HG03457 (cell line): ENCODE measurements around the gene LVRN.
"Not testable (repeated sequence)": the region's sequence is repeated elsewhere in the genome, so short reads cannot be mapped to it uniquely, and the experiment has no call there.

Source experiments
- ATAC-seq: cut with Tn5 transposase; IDR thresholded peaks from one replicate; pipeline ENCODE4 v1.9.1; 2021; ENCODE audit warnings: moderate number of reproducible peaks; ENCODE audit not compliant: unreplicated experiment

LVRN gene, protein sequence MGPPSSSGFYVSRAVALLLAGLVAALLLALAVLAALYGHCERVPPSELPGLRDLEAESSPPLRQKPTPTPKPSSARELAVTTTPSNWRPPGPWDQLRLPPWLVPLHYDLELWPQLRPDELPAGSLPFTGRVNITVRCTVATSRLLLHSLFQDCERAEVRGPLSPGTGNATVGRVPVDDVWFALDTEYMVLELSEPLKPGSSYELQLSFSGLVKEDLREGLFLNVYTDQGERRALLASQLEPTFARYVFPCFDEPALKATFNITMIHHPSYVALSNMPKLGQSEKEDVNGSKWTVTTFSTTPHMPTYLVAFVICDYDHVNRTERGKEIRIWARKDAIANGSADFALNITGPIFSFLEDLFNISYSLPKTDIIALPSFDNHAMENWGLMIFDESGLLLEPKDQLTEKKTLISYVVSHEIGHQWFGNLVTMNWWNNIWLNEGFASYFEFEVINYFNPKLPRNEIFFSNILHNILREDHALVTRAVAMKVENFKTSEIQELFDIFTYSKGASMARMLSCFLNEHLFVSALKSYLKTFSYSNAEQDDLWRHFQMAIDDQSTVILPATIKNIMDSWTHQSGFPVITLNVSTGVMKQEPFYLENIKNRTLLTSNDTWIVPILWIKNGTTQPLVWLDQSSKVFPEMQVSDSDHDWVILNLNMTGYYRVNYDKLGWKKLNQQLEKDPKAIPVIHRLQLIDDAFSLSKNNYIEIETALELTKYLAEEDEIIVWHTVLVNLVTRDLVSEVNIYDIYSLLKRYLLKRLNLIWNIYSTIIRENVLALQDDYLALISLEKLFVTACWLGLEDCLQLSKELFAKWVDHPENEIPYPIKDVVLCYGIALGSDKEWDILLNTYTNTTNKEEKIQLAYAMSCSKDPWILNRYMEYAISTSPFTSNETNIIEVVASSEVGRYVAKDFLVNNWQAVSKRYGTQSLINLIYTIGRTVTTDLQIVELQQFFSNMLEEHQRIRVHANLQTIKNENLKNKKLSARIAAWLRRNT

GRCh38 chr5:115962239-115962564 is at the start of gene LVRN:
Gene LVRN, plus strand, starts transcription at chr5:115962475. Its CDS starts 143 bp downstream, at chr5:115962618.
- no peak for ATAC-seq

GRCh38 chr5:115913623-115914400 is 48.5 kb upstream of the LVRN start:
- ATAC-seq, result not testable (repeated sequence)

GRCh38 chr5:115920171-115920725 is 42.0 kb upstream of the LVRN start:
- ATAC-seq, result no peak

GRCh38 chr5:115928578-115929407 is 33.5 kb upstream of the LVRN start:
- not testable (repeated sequence) for ATAC-seq

DNA sequence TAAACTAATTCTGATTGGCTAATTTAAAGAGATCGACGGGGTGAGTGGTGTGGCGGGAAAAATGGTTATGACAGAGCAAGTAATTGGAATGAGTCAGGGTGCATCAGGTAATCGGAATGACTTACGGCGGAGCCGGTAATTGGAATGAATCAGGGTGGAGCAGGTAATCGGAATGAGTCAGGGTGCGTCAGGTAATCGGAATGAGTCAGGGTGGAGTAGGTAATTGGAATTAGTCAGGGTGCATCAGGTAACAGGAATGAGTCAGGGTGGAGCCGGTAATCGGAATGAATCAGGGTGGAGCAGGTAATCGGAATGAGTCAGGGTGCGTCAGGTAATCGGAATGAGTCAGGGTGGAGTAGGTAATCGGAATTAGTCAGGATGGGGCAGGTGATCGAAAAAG is 32.1 kb upstream of the LVRN start:
- ATAC-seq, result not testable (repeated sequence)

GRCh38 chr5:115930630-115931337 is 31.5 kb upstream of the LVRN start:
- ATAC-seq, result no peak

DNA sequence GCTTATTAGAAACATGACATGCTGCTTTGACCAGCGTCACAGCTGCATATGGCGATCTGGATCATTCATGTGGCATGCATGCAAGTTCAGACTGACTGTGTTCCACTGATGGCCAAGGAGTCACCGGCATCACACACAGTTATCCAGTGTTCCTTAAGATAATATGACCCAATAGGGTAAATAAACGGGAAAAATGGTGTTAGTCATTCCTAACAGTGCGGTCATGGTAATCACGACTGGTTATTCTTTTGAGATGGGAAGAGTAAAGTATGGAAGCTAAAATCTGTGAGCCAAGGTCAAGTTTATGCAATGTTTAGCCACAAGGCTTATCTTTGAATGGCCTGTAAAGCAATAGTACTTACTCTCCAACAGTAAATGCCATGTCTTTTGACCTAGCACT is 29.3 kb upstream of the LVRN start:
- no peak for ATAC-seq

DNA sequence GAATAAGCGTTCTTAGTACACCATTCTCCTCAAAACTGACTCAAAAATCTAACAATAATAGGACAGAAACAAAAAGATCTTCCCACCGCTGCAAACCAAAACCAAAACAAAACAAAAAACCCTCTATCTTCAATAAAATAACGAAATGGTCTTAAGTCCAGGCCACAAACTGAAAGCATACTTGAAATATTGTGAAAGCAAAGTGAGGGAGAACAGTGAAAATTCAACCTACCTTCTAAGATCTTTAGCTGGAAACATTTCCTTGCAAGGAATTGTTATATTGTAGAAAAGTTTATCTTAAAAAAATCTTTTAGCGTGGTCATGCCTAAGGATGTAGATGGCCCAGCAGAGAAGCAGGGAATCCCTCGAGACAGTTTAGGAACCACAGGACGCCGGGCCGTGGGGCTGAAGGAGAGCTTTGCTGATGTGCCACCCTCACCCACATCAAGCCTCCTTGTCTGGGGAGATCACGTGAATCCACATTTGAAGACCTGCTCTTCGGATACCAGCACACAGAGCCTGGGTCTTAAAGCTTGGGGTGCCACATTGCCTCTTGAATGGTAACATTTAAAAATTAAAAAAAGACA is 27.8 kb upstream of the LVRN start:
- ATAC-seq, result no peak

- ATAC-seq, result no peak
Observed at GRCh38 chr5:115936031-115936430, 26.2 kb upstream of the LVRN start.

DNA sequence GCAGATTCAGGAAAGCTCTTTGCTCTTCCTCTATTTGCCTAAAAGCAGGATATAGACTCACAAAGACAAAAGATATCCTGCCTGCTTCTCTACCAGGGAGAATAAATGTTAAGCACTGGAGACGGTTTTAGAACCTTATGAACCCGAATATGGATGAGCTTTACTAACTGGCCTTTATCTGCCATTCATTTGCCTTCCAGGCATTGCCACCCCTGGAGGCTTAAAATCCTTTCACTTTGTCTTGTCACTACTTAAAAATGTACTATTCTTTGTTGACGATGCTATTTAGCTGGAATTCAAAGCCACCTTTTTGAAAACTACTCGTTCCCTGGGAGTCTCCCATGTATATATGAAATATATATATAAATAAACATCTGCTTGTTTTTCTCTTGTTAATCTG is 23.2 kb upstream of the LVRN start:
- no peak for ATAC-seq

GRCh38 chr5:115940080-115940810 is 22.0 kb upstream of the LVRN start:
- ATAC-seq, result no peak

GRCh38 chr5:115941051-115941675 is 21.1 kb upstream of the LVRN start:
- no peak for ATAC-seq

DNA sequence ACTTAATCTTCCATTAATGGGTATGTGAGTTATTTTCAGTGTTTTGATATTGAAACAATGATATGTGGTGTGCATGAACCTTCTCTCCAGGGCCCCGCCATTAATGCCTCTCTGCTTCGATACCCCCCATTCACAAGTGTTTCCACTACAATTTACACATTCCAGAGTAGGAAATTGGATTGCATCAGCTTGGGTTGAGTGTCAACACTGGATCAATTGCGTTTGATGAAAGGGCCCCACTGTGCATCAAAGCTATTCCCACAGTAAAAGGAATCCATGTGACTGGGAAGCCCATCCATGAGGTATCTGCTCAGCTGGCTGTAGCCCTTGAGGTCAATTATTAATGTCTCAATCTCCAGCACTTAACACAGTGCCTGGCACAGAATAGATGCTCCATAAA is 17.8 kb upstream of the LVRN start:
- no peak for ATAC-seq

- no peak for ATAC-seq
Observed at GRCh38 chr5:115946655-115947054, 15.6 kb upstream of the LVRN start.

DNA sequence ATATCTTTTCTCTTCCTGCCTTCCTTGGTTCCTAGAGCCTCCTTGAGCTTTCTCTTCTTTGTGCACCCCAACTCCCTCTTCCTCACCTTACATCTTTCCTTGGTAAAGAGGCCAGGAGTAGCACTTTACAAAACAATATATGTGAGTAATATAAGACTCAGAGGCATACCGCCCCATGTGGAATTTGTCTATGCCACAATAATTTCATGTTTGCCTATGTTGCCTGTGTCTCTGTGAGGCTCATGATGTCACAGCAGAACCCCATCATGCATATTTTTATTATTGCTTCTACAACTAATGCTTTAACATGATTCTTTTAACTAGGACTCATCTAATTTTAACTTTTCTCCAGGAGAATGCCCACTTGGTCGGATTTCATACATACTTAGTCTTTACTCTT is 15.0 kb upstream of the LVRN start:
- no peak for ATAC-seq

DNA sequence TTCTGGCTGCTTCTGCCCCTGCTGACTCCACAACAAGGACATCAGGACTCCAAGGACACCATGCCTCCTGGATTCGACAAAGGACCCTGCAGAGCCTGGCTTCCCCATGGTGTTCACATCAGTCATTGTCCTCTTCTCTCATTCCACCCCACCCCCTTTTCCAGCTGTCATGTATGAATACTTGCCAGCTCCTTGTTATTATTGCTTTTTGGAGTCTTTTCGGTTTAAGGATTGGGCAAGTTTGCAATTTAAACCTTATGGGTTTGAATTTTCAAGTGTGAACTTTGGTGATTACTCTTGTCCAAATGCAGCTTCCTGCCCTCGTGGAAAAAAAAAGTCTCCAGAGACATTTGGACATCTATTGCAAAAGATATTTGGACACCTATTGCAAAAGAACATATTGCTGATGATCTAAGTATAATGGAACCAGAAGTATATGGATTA is 14.2 kb upstream of the LVRN start:
- no peak for ATAC-seq

DNA sequence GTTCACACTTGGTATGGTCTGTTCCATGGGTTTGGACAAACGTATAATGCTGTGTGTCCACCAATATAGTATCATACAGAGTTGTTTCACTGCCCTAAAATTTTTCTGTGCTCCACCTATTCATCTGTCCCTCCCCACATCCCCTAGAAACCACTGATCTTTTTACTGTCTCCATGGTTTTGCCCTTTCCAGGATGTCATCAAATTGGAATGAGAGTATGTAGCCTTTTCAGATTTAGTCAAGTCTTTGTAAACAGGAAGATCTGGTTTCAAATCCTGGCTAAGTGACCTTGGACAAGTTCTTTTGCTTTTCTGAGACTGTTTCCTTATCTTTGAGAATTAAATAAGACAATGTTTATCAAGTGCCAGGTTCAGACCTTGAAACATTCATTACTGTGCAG is 13.2 kb upstream of the LVRN start:
- ATAC-seq, result no peak

DNA sequence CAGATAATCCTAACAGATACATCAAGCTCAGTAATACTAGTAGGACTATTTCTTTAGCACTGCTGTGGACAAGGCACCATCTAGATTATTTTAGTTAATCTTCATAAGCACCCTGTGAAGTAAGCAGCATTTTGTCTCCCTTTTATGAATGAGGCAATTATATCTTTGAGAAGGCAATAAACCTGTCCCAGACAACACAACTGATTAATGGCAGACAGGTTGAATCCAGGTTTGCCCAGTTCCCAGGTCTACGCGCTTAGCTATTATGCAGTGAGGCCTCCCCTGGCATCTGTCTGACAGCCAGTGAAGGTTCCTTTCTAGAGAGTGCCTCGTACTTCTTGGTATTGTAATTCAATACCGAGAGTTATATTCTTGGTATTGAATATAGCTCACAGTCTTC is 9.7 kb upstream of the LVRN start:
- ATAC-seq, result no peak
